Heart left ventricle (tissue), 16 donors: ENCODE results near the gene NDUFB10. TPM values are rescaled to one million over a fixed set of nuclear protein-coding genes. Genes with fewer than 3 reads are reported as not detected.

Experiments
- ATAC-seq, 4 donors: fragments of 200-7000 bp; cut with Tn5 transposase; one replicate each; pipeline ENCODE4 v1.9.1; 2020 to 2022; ENCODE audit warnings: moderate library complexity in 4 of 4, mild to moderate bottlenecking in 3 of 4, moderate number of reproducible peaks in 1 of 4
- DNase-seq, 5 donors: peaks; one replicate each; pipeline ENCODE4 v3.0.0-alpha.2; 2020
- H3K27ac ChIP-seq, 12 donors: fragments of 200-600 bp; sonication (generic) in 4 of 12; one replicate each; pipeline versions ENCODE4 v1.5.0 to v1.8.0; 2016 to 2022; ENCODE audit warnings: mild to moderate bottlenecking in 2 of 12
- H3K27me3 ChIP-seq, 9 donors: fragments of 200-600 bp; sonication (generic) in 2 of 9; one replicate each; pipeline versions ENCODE4 v1.5.1 to v1.8.0; 2016 to 2022; ENCODE audit warnings: mild to moderate bottlenecking in 3 of 9
- H3K36me3 ChIP-seq, 9 donors: fragments of 200-600 bp; sonication (generic) in 2 of 9; one replicate each; pipeline versions ENCODE4 v1.5.0 to v1.8.0; 2018 to 2022; ENCODE audit warnings: mild to moderate bottlenecking in 2 of 9
- H3K4me1 ChIP-seq, 12 donors: fragments of 200-600 bp; sonication (generic) in 4 of 12; one replicate each; pipeline versions ENCODE4 v1.5.0 to v1.8.0; 2016 to 2022; ENCODE audit warnings: mild to moderate bottlenecking in 3 of 12
- H3K4me3 ChIP-seq, 12 donors: fragments of 200-600 bp; sonication (generic) in 4 of 12; one replicate each; pipeline versions ENCODE4 v1.5.0 to v1.8.0; 2017 to 2022; ENCODE audit warnings: mild to moderate bottlenecking in 9 of 12, moderate library complexity in 4 of 12
- H3K9me3 ChIP-seq, 12 donors: fragments of 200-600 bp; sonication (generic) in 4 of 12; one replicate each; pipeline versions ENCODE4 v1.5.0 to v1.8.0; 2016 to 2022; ENCODE audit warnings: mild to moderate bottlenecking in 1 of 12
- POLR2A ChIP-seq, 2 donors: fragments of 450-650 bp; IDR thresholded peaks; one replicate each; pipeline ENCODE4 v1.6.1; 2017; ENCODE audit warnings: antibody characterized with exemption in 2 of 2, mild to moderate bottlenecking in 2 of 2, moderate library complexity in 2 of 2
- WGBS, 4 donors: extraction: QIAGEN DNeasy Blood & Tissue Kit in 2 of 4; methylation state at CpG; one replicate each; pipeline versions ENCODE4 v1.1.5 to v1.1.7; 2013 to 2018; 5-methylcytosine and 5-hydroxymethylcytosine counted together
- intact Hi-C, 10 donors: fragments of 100-400 bp; cut with DNase I; formaldehyde crosslinking; loops; one replicate each; pipeline versions ENCODE4 v1.11.1 to v1.14.2; 2022
- polyA plus RNA-seq, 2 donors: library from polyadenylated mRNA; stranded (reverse); fragments of 200-250 nt; gene quantifications; one replicate each; pipeline ENCODE4 v1.2.3, GENCODE V29; 2013
- total RNA-seq, 9 donors: library from RNA; depleted of rRNA in 2 of 9; stranded (reverse); fragments of >200 nt in 2 of 9; fragmentation: NEBNext Ultra II Directional in 3 of 9; extraction: Animal tissue kit (Norgen Biotek cat#: 25700) in 3 of 9; gene quantifications; one replicate each; pipeline versions ENCODE4 v1.1.0 to v1.2.4, GENCODE V29; 2016 to 2023
- TF ChIP-seq, protein P1 (sequence below), 12 donors: fragments of 200-600 bp; sonication (generic) in 4 of 12; IDR thresholded peaks; one replicate each; pipeline versions ENCODE4 v1.5.0 to v1.8.0; 2018 to 2022; ENCODE audit warnings: antibody characterized with exemption in 12 of 12, mild to moderate bottlenecking in 5 of 12
- donor health status: ischemic (EF 13 %, LVEDD 7.1; RV severe dilation, severe dysfunction).
- donor health status: healthy with polysubstance abuse.
- donor health status: DM: no; HTN: yes; CAD: no.
- donor health status: DM: no; HTN: no; CAD: no.
- donor health status: ischemic (EF 25% LVEDD 6.9; RV normal size, moderate dysfunction).
- donor health status: ischemic (EF 25% LVEDD 5.7; RV mildly dilated, moderate dysfunction).
- donor health status: healthy.
- donor health status: DM: yes; HTN: yes; CAD: no.
- donor health status: ischemic (EF 35%, LVEDD 5.7; RV mildly dilated, moderate dysfunction).
- donor health status: nonischemic (EF 11% LVEDD 7.7; RV severe dilation, severe dysfunction).
- donor health status: DM: yes; HTN: yes; CAD: no.
- donor health status: PGD.
- donor health status: ischemic (EF 29% LVEDD 5.4; RV normal size, mild dysfunction).
- donor health status: nonischemic (EF 23%, LVEDD 6.1; RV moderate dilation, normal function).

NDUFB10 gene
- total and polyA plus RNA-seq, 11 donors = 316 to 1,618 (median 548) TPM

- Histone ChIP-seq H3K9me3 (no peaks in the 10 kb centered on the region), H3K4me3 (peak overlapping the region in 1 of 12 donors; percentile 82), H3K4me1 (peaks cover 0 to 35% (median 16%) of the 10 kb centered on the region in 12 donors), H3K27me3 (no peaks in the 10 kb centered on the region), H3K36me3 (peaks cover 0 to 46% (median 39%) of the 10 kb centered on the region in 9 donors), H3K27ac (no peak overlapping the region)
- ATAC-seq (no peak), DNase-seq (no peak)
- 89 to 93% (median 91%) methylated on average over 23 of the region's 23 CpGs for WGBS, 4 donors
- TF ChIP-seq POLR2A (IDR thresholded peaks at IDR 0.05) = no peak
- TF ChIP-seq, protein P1, sequence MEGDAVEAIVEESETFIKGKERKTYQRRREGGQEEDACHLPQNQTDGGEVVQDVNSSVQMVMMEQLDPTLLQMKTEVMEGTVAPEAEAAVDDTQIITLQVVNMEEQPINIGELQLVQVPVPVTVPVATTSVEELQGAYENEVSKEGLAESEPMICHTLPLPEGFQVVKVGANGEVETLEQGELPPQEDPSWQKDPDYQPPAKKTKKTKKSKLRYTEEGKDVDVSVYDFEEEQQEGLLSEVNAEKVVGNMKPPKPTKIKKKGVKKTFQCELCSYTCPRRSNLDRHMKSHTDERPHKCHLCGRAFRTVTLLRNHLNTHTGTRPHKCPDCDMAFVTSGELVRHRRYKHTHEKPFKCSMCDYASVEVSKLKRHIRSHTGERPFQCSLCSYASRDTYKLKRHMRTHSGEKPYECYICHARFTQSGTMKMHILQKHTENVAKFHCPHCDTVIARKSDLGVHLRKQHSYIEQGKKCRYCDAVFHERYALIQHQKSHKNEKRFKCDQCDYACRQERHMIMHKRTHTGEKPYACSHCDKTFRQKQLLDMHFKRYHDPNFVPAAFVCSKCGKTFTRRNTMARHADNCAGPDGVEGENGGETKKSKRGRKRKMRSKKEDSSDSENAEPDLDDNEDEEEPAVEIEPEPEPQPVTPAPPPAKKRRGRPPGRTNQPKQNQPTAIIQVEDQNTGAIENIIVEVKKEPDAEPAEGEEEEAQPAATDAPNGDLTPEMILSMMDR (IDR thresholded peaks at IDR 0.05) = no peak
- intact Hi-C loops = loop anchor here in 1 of 10 donors (5.0 kb wide), 1 partner anchor 158 kb away; the partner anchor contains the start of genes NUBP2 and SPSB3
Measured at GRCh38 chr16:1940273-1941161, 18.8 kb upstream of the NDUFB10 start.

- H3K27me3 ChIP-seq = no peaks in the 10 kb centered on the region
- H3K9me3 ChIP-seq = no peaks in the 10 kb centered on the region
- H3K4me3 ChIP-seq = peak overlapping the region in 7 of 12 donors; percentile 65 to 88 (median 82)
- H3K4me1 ChIP-seq = peaks cover 0 to 35% (median 16%) of the 10 kb centered on the region in 12 donors
- WGBS, 4 donors = 84 to 91% (median 86%) methylated on average over 29 to 30 of the region's 30 CpGs
- DNase-seq (no peak), ATAC-seq (no peak)
- H3K27ac ChIP-seq = peak overlapping the region in 11 of 12 donors; percentile 77 to 89 (median 81)
- H3K36me3 ChIP-seq = peaks cover 0 to 46% (median 39%) of the 10 kb centered on the region in 9 donors
- intact Hi-C loops = loop anchor here in 1 of 10 donors (5.0 kb wide), 1 partner anchor 159 kb away; the partner anchor contains the start of genes NUBP2 and SPSB3
- TF ChIP-seq, protein P1 (IDR thresholded peaks at IDR 0.05) = peak in 2 of 12 donors; percentile 9 to 22
- TF ChIP-seq POLR2A (IDR thresholded peaks at IDR 0.05) = no peak
Measured at GRCh38 chr16:1941162-1942046, 17.9 kb upstream of the NDUFB10 start.

DNA sequence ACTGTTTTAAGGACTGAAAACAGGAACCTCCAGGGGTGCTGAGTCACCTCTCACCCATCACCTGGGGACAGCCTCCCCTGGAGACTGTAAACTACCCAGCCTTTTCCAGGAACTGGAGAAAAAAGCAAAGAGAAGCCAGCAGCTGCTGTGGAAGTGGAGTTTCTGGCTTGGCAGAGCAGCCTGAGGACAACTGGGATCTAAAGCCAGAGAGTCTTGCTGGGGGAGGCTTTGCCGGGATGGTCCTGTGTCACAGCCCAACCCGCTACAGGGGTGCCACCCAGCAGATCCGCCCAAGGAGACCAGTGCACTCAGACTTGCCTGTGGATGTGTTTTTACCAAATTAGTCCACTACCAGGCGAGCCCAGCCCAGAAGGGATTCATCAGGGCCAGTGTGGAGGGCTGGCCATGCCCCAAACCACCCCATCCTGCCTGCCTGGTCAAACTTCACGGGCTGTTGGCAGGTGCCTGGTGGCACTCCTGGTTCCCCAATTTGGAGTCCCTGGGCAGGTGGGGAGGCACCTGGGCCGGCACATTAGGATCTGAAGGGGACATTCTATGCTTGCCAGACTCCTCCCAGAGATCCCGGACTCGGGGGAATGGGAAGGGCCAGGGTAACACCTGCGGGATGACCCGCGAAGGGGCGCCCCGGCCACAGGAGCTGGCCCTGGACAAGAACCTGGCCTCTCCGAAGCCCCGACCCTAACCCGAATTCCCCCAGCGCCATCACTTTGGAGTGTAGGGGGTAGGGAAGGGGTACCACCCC, 17.1 kb upstream of the NDUFB10 start:
- DNase-seq (peak in 1 of 5 donors; percentile 52), ATAC-seq (peak; percentile 1 to 13 (median 10))
- peak overlapping the region in 11 of 12 donors; percentile 77 to 89 (median 81) for H3K27ac ChIP-seq
- peaks cover 0 to 43% (median 35%) of the 10 kb centered on the region in 9 donors for H3K36me3 ChIP-seq
- H3K9me3 ChIP-seq = no peaks in the 10 kb centered on the region
- intact Hi-C loops = loop anchor here in 1 of 10 donors (5.0 kb wide), 1 partner anchor 160 kb away; the partner anchor contains the start of genes NUBP2 and SPSB3
- H3K4me1 ChIP-seq = peaks cover 0 to 35% (median 16%) of the 10 kb centered on the region in 12 donors
- WGBS, 4 donors = 14 to 27% (median 19%) methylated on average over 5 to 17 of the region's 17 CpGs
- peak overlapping the region; percentile 50 to 88 (median 78) for H3K4me3 ChIP-seq
- TF ChIP-seq, protein P1 (IDR thresholded peaks at IDR 0.05) = no peak
- TF ChIP-seq POLR2A (IDR thresholded peaks at IDR 0.05) = no peak
- H3K27me3 ChIP-seq = no peaks in the 10 kb centered on the region
